ENCODE results near the gene PSMB10.

Gene PSMB10

GRCh38 chr16:67888331-67888730 is 48.3 kb downstream of the PSMB10 start:
- DNase-seq = no peak

- no peak for DNase-seq
Measured at GRCh38 chr16:67886387-67886786, 50.3 kb downstream of the PSMB10 start.

DNA sequence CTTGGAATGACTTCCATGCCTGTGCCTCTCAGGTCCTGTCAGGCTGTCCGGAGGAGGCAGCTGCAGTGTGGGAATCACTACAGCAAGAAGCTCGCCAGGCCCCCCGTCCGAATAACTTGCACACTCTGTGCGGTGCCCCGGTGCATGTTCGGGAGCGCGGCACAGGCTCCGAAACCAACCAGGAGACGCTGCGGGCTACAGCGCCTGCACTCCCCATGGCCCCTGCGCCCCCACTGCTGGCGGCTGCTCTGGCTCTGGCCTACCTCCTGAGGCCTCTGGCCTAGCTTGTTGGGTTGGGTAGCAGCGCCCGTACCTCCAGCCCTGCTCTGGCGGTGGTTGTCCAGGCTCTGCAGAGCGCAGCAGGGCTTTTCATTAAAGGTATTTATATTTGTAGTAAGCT is 50.7 kb downstream of the PSMB10 start:
- DNase-seq = no peak

DNA sequence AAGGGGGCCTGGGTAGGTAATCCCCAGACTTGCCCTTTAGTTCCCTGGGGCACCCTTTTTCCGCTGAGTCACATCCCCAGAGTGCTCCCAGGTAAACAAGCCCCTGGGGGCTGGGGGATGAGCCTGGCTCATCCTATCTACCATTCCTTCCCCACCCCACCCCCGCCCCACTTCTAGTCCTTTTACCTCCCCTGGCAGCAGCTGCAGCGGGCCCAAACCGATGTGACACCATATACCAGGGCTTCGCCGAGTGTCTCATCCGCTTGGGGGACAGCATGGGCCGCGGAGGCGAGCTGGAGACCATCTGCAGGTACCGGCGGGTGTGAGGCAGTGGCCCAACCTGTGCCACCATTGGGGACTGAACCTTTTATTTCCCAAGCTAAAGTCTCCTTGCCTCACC is 51.1 kb downstream of the PSMB10 start:
- DNase-seq = no peak

DNA sequence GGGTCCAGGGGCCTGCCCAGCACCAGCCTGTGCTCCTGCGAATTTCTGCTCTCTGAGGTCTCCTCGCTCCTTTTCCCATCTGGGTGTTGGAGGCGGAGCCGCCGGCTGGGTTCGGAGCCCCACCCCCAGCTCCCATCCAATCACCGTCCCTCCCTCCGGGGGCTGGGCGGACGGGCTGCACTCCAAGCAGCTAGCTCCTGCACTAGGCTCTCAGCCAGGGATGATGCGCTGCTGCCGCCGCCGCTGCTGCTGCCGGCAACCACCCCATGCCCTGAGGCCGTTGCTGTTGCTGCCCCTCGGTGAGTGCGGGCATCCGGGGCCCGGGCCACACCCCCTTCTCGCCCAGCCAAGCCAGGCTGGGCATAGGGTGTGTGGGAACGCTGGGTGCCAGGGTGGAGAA is 52.0 kb downstream of the PSMB10 start, which contains the start of gene NRN1L:
NRN1L (plus strand) TSS at position 202 of the 400 bp plus-strand sequence; CDS start at position 221, 19 bp downstream.
- peak in 1 of 2 experiments; percentile 53 for DNase-seq
